ENCODE measurements around the gene IKBKG. TPM values are rescaled to one million over a fixed set of nuclear protein-coding genes. Genes with fewer than 3 reads are reported as not detected.
A peak's percentile ranks its signal among the peaks of the same experiment; 100 is the strongest.

IKBKG gene
- total and polyA plus RNA-seq, 7 donors = 11.3 to 28.8 (median 18.1) TPM

DNA sequence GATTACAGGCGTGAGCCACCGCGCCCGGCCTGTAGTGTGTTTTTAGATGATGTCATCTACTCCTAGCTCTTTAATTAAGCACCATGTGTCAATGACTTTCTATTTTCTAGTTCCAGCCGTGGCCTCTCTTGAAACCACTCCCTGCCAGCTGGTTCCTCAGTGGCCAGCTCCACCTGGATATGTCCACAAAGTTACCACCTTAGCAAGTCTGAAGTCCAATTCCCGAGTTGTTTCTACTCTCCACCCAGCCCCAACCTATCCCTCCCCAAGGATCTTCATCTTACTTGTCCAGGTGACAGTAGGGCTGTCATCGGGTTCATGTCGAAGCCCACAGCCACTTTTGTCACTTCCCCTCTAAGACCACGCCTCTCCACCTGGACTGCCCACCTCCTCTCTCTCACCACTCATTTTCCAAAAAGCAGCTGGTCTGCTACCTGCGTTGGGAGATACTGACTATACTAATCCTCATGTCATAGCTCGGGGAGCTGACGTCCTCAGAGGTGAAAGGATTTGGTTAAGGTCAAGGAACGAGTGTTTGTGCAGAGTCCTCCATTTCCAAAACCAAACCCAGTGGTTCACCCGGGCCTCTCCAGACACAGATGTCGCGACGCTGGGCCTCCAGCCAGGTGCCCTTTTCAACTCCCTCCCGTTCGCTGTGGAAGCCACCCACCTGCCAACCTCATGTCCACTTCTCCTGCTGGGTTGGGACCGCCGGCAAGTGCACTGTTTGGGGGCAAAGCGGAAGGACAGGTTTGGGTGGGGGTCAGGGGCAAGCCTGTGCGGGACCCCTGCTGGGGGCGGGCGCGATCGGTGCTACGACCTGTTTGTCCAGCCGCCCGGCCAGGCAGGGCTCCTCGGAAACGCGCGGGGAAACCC is 32.1 kb upstream of the IKBKG start:
- Histone ChIP-seq H3K36me3 (ENCODE audit: insufficient read depth in 1 of 2, low read depth in 1 of 2) (no peaks in the 10 kb centered on the region), H3K9me3 (no peaks in the 10 kb centered on the region), H3K4me3 (peak overlapping the region; percentile 76), H3K4me1 (no peaks in the 10 kb centered on the region), H3K27ac (peak overlapping the region; percentile 87), H3K27me3 (ENCODE audit: insufficient read depth in 3 of 3, low read length in 2 of 3) (no peaks in the 10 kb centered on the region)
- intact Hi-C loops (cut with DNase I) = no loop called here
- TF ChIP-seq, protein P1, sequence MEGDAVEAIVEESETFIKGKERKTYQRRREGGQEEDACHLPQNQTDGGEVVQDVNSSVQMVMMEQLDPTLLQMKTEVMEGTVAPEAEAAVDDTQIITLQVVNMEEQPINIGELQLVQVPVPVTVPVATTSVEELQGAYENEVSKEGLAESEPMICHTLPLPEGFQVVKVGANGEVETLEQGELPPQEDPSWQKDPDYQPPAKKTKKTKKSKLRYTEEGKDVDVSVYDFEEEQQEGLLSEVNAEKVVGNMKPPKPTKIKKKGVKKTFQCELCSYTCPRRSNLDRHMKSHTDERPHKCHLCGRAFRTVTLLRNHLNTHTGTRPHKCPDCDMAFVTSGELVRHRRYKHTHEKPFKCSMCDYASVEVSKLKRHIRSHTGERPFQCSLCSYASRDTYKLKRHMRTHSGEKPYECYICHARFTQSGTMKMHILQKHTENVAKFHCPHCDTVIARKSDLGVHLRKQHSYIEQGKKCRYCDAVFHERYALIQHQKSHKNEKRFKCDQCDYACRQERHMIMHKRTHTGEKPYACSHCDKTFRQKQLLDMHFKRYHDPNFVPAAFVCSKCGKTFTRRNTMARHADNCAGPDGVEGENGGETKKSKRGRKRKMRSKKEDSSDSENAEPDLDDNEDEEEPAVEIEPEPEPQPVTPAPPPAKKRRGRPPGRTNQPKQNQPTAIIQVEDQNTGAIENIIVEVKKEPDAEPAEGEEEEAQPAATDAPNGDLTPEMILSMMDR (IDR thresholded peaks at IDR 0.05) = no peak
- ATAC-seq = peak; percentile 1 to 39 (median 22)
- WGBS, 3 donors = 7 to 45% (median 19%) methylated on average over 27 to 34 of the region's 34 CpGs
- DNase-seq = peak in 1 of 2 donors; percentile 70

DNA sequence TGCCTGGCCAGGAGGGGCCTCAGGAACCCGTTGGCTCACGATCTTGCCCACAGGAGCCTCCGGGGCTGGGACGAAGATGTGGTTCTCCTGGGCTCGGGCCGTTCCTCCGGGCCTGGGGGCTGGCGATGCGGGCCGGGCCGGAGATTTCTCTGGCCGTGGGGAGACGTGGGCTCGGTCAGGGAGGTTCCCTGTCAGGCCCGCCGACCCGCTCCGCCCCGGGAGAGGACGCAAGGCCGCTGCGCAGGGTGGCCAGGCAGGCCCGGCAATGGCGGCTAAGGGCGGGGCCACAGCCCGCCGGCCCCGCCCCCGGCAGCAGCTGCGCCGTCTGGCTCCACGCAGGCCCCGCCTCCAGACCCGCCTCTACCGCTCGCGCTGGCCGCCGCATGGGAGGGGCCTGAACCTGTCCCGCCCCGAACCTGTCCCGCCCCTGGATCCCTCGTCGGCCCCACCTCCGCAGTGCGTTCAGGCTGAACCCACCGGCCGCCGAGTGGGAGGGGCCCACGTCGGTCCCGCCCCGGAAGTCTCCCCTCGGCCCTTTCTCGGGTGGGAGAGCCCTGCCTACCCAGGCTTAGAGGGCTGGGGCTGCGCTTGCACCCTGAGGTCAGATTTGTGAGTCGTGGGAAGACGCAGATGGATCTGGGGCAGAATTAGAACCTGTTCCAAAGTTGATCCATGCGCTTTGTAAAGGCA is 31.3 kb upstream of the IKBKG start, which contains the start of gene FAM3A:
FAM3A (minus strand) TSS at position 267 of the 690 bp plus-strand sequence. CDS start 460 bp downstream, outside the sequence.
- intact Hi-C loops (cut with DNase I) = no loop called here

DNA sequence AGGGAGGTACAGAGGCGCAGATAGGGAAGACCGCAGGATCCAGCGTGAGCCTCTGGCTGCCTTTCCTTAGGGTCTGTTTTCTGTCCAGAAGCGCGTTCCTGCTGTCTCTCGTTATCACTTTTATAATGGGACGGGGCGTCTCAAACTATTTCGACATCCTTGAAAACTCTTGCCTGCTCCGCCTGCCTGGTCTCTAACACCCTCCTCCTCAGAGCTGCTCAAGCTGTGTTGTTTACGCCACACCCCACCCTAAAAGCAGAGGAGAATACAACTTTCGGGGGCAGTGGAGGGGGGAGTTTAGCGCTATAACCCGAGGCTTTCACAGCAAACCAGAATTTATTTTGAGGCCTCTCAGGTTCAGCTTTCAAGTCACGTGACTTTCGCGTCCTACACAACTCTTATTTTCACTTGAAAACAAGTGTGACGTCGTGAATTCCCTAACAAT is 30.7 kb upstream of the IKBKG start:
- peak overlapping the region; percentile 87 for H3K27ac ChIP-seq
- no peaks in the 10 kb centered on the region for H3K4me1 ChIP-seq
- H3K27me3 ChIP-seq (ENCODE audit: insufficient read depth in 3 of 3, low read length in 2 of 3) = no peaks in the 10 kb centered on the region
- intact Hi-C loops (cut with DNase I) = no loop called here
- WGBS, 3 donors = 4 to 31% (median 4%) methylated on average over 17 to 19 of the region's 19 CpGs
- H3K4me3 ChIP-seq = peak overlapping the region; percentile 76
- DNase-seq (no peak), ATAC-seq (peak; percentile 2 to 39 (median 8))
- no peaks in the 10 kb centered on the region for H3K9me3 ChIP-seq
- H3K36me3 ChIP-seq (ENCODE audit: insufficient read depth in 1 of 2, low read depth in 1 of 2) = no peaks in the 10 kb centered on the region
- TF ChIP-seq, protein P1 (IDR thresholded peaks at IDR 0.05) = no peak

More for the DNA sequence above, 31.3 kb upstream of the IKBKG start, which contains the start of gene FAM3A:
- 0 to 39% (median 1%) methylated on average over 4 to 59 of the region's 59 CpGs for WGBS, 3 donors
- ATAC-seq = peak; percentile 95 to 97 (median 97)
- TF ChIP-seq, protein P1 (IDR thresholded peaks at IDR 0.05) = no peak
- H3K36me3 ChIP-seq (ENCODE audit: insufficient read depth in 1 of 2, low read depth in 1 of 2) = no peaks in the 10 kb centered on the region
- peak within 1 kb of the TSS; percentile 76 for H3K4me3 ChIP-seq
- no peaks in the 10 kb centered on the region for H3K4me1 ChIP-seq
- H3K9me3 ChIP-seq = no peaks in the 10 kb centered on the region
- DNase-seq = peak; percentile 94 to 97
- H3K27me3 ChIP-seq (ENCODE audit: insufficient read depth in 3 of 3, low read length in 2 of 3) = no peaks in the 10 kb centered on the region
- H3K27ac ChIP-seq = peak within 1 kb of the TSS; percentile 87

DNA sequence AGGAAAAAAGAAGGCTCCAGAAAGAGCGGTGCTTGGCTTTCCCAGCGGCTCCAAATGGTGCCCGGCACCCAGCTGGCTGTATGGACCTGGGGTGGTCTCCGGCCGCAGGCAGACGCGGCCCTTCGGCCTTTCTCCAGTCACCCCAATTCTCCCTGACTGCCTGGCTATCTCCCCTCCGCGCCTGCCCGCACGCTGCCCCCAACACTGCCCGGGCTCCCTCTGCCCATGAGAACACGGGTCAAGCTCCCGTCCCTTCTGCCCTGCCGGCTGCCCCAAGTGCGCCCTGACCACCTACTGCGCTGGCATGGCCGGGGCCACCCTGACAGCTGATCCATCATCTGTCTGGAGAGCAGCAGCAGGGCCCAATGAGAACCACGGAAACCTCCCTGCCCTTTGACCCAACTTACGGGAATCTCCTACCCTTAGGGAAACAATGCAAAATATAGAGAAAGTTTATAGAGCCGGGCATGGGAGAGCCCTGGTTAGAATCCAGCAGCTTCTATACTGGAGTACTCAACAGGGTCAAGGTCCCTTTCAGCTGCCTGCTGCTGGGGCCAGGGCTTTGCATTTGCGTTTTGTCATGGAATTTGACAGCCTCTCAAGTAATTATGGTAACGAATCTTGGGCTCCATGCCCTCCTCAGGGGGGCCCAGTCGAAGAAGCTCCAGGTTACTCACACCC is 30.2 kb upstream of the IKBKG start:
- H3K4me3 ChIP-seq = peak overlapping the region; percentile 76
- peak overlapping the region; percentile 87 for H3K27ac ChIP-seq
- H3K27me3 ChIP-seq (ENCODE audit: insufficient read depth in 3 of 3, low read length in 2 of 3) = no peaks in the 10 kb centered on the region
- intact Hi-C loops (cut with DNase I) = no loop called here
- TF ChIP-seq, protein P1 (IDR thresholded peaks at IDR 0.05) = no peak
- H3K9me3 ChIP-seq = no peaks in the 10 kb centered on the region
- DNase-seq = no peak
- peak in 1 of 4 donors; percentile 8 for ATAC-seq
- H3K36me3 ChIP-seq (ENCODE audit: insufficient read depth in 1 of 2, low read depth in 1 of 2) = no peaks in the 10 kb centered on the region
- H3K4me1 ChIP-seq = no peaks in the 10 kb centered on the region
- WGBS, 3 donors = 44 to 57% (median 49%) methylated on average over 19 to 25 of the region's 25 CpGs
